ENCODE measurements around the gene MAPKAPK5. TPM values are rescaled to one million over a fixed set of nuclear protein-coding genes. Genes with fewer than 3 reads are reported as not detected.

The MAPKAPK5 gene
- total and polyA plus RNA-seq, 2 experiments from 2014 or later: 41.5 to 77.0 TPM

DNA sequence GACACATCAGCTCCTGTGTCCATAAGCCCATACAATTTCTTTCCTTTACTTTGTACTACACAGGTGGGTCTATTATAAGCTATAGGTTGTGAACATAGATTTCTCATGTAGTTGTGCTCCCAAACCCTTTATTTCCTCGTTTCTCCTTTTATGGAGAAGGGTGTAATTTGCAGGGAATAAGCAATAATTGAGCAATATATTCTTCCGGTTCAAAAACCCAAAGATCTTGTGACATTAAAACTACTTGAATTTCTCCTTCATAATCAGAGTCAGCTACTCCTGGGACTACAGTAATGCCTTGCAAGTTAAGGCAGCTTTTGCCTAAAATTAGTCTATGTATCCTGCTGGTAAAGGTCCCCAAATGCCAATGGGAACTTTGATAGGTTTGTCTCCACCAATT is 19.1 kb upstream of the MAPKAPK5 start:
- Histone ChIP-seq H3K27me3 (ENCODE audit: insufficient read depth) (no peaks in the 10 kb centered on the region), H3K9me2 (ENCODE audit: insufficient read depth) (no peaks in the 10 kb centered on the region), H3K4me1 (ENCODE audit: insufficient read depth) (no peaks in the 10 kb centered on the region; the same call in 1 of the 2 replicates), H3K27ac (ENCODE audit: low read depth) (no peak overlapping the region), H3K4me3 (no peak overlapping the region), H4K20me1 (replicated peaks; ENCODE audit: insufficient read depth) (no peaks in the 10 kb centered on the region), H2AFZ (no peak overlapping the region), H3K79me2 (replicated peaks; ENCODE audit: insufficient read depth) (no peaks in the 10 kb centered on the region), H3F3A (replicated peaks; ENCODE audit: low read depth) (no peaks in the 10 kb centered on the region), H3K4me2 (no peak overlapping the region), H3K36me3 (ENCODE audit: insufficient read depth) (no peaks in the 10 kb centered on the region)
- Mint-ChIP-seq H3K36me3 (ENCODE audit: low read depth) (no peaks in the 10 kb centered on the region), H3K27me3 (ENCODE audit: insufficient read depth, low read depth, poor library complexity) (peaks cover 6% of the 10 kb centered on the region), H3K27ac (no peak overlapping the region), H3K4me1 (peaks cover 40% of the 10 kb centered on the region), H3K9me3 (peaks cover 8% of the 10 kb centered on the region; the same call in 2 of the 3 replicates), H3K4me3 (no peak overlapping the region)
- ATAC-seq (no peak), DNase-seq (ENCODE audit: low spot score) (no peak)
- TF ChIP-seq JUNB (IDR thresholded peaks at IDR 0.05; ENCODE audit: unreplicated experiment) (no peak), ZNF114 (CRISPR knock-in tag; IDR thresholded peaks at IDR 0.05) (no peak), POLR2AphosphoS5 (IDR thresholded peaks at IDR 0.05; ENCODE audit: low read depth) (no peak), ZNF331 (CRISPR knock-in tag; IDR thresholded peaks at IDR 0.05; ENCODE audit: low read depth) (no peak), CREB1 (CRISPR knock-in tag; IDR thresholded peaks at IDR 0.05; ENCODE audit: low read depth) (no peak), STAT1 (IDR thresholded peaks at IDR 0.05; ENCODE audit: unreplicated experiment) (no peak), EZH2phosphoT487 (IDR thresholded peaks at IDR 0.05; ENCODE audit: unreplicated experiment) (no peak), EZH2 (IDR thresholded peaks at IDR 0.05; ENCODE audit: low read depth, unreplicated experiment) (no peak)
- TF ChIP-seq, protein P1, sequence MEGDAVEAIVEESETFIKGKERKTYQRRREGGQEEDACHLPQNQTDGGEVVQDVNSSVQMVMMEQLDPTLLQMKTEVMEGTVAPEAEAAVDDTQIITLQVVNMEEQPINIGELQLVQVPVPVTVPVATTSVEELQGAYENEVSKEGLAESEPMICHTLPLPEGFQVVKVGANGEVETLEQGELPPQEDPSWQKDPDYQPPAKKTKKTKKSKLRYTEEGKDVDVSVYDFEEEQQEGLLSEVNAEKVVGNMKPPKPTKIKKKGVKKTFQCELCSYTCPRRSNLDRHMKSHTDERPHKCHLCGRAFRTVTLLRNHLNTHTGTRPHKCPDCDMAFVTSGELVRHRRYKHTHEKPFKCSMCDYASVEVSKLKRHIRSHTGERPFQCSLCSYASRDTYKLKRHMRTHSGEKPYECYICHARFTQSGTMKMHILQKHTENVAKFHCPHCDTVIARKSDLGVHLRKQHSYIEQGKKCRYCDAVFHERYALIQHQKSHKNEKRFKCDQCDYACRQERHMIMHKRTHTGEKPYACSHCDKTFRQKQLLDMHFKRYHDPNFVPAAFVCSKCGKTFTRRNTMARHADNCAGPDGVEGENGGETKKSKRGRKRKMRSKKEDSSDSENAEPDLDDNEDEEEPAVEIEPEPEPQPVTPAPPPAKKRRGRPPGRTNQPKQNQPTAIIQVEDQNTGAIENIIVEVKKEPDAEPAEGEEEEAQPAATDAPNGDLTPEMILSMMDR (conservative IDR thresholded peaks at IDR 0.05; ENCODE audit: low read depth in 2 of 2): no peak
- TF ChIP-seq, protein P2, sequence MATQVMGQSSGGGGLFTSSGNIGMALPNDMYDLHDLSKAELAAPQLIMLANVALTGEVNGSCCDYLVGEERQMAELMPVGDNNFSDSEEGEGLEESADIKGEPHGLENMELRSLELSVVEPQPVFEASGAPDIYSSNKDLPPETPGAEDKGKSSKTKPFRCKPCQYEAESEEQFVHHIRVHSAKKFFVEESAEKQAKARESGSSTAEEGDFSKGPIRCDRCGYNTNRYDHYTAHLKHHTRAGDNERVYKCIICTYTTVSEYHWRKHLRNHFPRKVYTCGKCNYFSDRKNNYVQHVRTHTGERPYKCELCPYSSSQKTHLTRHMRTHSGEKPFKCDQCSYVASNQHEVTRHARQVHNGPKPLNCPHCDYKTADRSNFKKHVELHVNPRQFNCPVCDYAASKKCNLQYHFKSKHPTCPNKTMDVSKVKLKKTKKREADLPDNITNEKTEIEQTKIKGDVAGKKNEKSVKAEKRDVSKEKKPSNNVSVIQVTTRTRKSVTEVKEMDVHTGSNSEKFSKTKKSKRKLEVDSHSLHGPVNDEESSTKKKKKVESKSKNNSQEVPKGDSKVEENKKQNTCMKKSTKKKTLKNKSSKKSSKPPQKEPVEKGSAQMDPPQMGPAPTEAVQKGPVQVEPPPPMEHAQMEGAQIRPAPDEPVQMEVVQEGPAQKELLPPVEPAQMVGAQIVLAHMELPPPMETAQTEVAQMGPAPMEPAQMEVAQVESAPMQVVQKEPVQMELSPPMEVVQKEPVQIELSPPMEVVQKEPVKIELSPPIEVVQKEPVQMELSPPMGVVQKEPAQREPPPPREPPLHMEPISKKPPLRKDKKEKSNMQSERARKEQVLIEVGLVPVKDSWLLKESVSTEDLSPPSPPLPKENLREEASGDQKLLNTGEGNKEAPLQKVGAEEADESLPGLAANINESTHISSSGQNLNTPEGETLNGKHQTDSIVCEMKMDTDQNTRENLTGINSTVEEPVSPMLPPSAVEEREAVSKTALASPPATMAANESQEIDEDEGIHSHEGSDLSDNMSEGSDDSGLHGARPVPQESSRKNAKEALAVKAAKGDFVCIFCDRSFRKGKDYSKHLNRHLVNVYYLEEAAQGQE (IDR thresholded peaks at IDR 0.05; ENCODE audit: unreplicated experiment): no peak
- TF ChIP-seq, protein P3, sequence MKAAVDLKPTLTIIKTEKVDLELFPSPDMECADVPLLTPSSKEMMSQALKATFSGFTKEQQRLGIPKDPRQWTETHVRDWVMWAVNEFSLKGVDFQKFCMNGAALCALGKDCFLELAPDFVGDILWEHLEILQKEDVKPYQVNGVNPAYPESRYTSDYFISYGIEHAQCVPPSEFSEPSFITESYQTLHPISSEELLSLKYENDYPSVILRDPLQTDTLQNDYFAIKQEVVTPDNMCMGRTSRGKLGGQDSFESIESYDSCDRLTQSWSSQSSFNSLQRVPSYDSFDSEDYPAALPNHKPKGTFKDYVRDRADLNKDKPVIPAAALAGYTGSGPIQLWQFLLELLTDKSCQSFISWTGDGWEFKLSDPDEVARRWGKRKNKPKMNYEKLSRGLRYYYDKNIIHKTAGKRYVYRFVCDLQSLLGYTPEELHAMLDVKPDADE (IDR thresholded peaks at IDR 0.05): no peak
